HepG2 (cell line): Measurements from ENCODE around the gene FBXO8. TPM values are rescaled to one million over a fixed set of nuclear protein-coding genes. Genes with fewer than 3 reads are reported as not detected.

Experiments used
- ATAC-seq: fragments of 200-7000 bp; cut with Tn5 transposase; 3 replicates; pipeline ENCODE4 v1.9.1; 2020; ENCODE audit warnings: mild to moderate bottlenecking, moderate library complexity
- BruUV-seq: library from RNA; stranded (reverse); fragments of 400-500 nt; replicated peaks from 2 replicates; lab custom pipeline; 2021; lab: Mats Ljungman, UMichigan
- CTCF ChIA-PET: fragments of 300-600 bp; formaldehyde crosslinking; extraction: SDS; loops from one replicate; lab custom pipeline; 2021; ENCODE audit warnings: low total read pairs, inconsistent platforms, low intra/inter-chr PET ratio; lab: Yijun Ruan, JAX
- POLR2A ChIA-PET: fragments of 350-600 bp; sonication (Branson Sonifier 250); formaldehyde crosslinking; loops from one replicate; lab custom pipeline; 2020; ENCODE audit warnings: antibody characterized with exemption, inconsistent platforms; lab: Yijun Ruan, JAX
- DNase-seq: peaks from one replicate; pipeline ENCODE4 v3.0.0-alpha.2; 2015; ENCODE audit warnings: low spot score
- FAIRE-seq: peaks from 3 replicates; lab custom pipeline; 2011; peaks lifted over from hg19 to GRCh38; lab: Jason Lieb, UNC
- H2AFZ ChIP-seq: one replicate; pipeline ENCODE4 v1.6.1; 2011; ENCODE audit warnings: low read length, inconsistent platforms
- H3K27ac ChIP-seq: fragments of 300-600 bp; 3 replicates; pipeline ENCODE4 v1.8.0; 2011; ENCODE audit warnings: mixed run types, mild to moderate bottlenecking, mixed read lengths, low read length, inconsistent platforms; ENCODE audit not compliant: insufficient read depth; ENCODE audit errors: extremely low read length
- H3K27me3 ChIP-seq, 2 experiments: fragments of 200-600 bp in 1 of 2; 2 replicates in 1 of 2; 3 replicates in 1 of 2; pipeline versions ENCODE4 v1.6.0 to v1.8.0; 2011; ENCODE audit warnings: low read length in 2 of 2, mild to moderate bottlenecking in 2 of 2, moderate library complexity in 2 of 2, inconsistent platforms in 1 of 2; ENCODE audit not compliant: insufficient read depth in 2 of 2, control insufficient read depth in 1 of 2
- H3K36me3 ChIP-seq, 2 experiments: fragments of 200-600 bp in 1 of 2; replicated peaks in 1 of 2; 2 replicates in 1 of 2; 3 replicates in 1 of 2; pipeline versions ENCODE4 v1.5.1 to v1.8.0; 2011; ENCODE audit warnings: low read length in 2 of 2, inconsistent platforms in 1 of 2; ENCODE audit not compliant: insufficient read depth in 2 of 2, control insufficient read depth in 1 of 2
- H3K4me1 ChIP-seq: 2 replicates; pipeline ENCODE4 v1.5.1; 2012; ENCODE audit warnings: low read length, inconsistent platforms; ENCODE audit not compliant: insufficient read depth
- H3K4me2 ChIP-seq: 2 replicates; pipeline ENCODE4 v1.6.0; 2011; ENCODE audit warnings: low read depth, low read length, inconsistent platforms
- H3K4me3 ChIP-seq, 3 experiments: fragments of 200-600 bp in 1 of 3; sonication (generic), shearing (Covaris generic) in 1 of 3; replicated peaks in 1 of 3; 2 replicates each; pipeline ENCODE4 v1.5.1; 2011 to 2016; ENCODE audit warnings: low read length in 3 of 3, inconsistent platforms in 2 of 3, low read depth in 2 of 3, mild to moderate bottlenecking in 2 of 3, control low read depth in 1 of 3, mixed read lengths in 1 of 3; ENCODE audit not compliant: insufficient read depth in 1 of 3
- H3K79me2 ChIP-seq: one replicate; pipeline ENCODE4 v1.6.1; 2011; ENCODE audit warnings: low read length, inconsistent platforms; ENCODE audit not compliant: insufficient read depth
- H3K9ac ChIP-seq: 2 replicates; pipeline ENCODE4 v1.6.0; 2011; ENCODE audit warnings: mild to moderate bottlenecking, low read depth, low read length, inconsistent platforms; ENCODE audit not compliant: insufficient read depth
- H3K9me3 ChIP-seq: 2 replicates; pipeline ENCODE4 v1.5.1; 2012; ENCODE audit warnings: mild to moderate bottlenecking, low read length
- H4K20me1 ChIP-seq: 2 replicates; pipeline ENCODE4 v1.6.0; 2011; ENCODE audit warnings: inconsistent platforms, mild to moderate bottlenecking, low read length, moderate library complexity; ENCODE audit not compliant: insufficient read depth
- HHEX ChIP-seq: IDR thresholded peaks from 2 replicates; pipeline ENCODE4 v1.6.1; 2016; ENCODE audit warnings: control low read depth
- HMG20A ChIP-seq: IDR thresholded peaks from 2 replicates; pipeline ENCODE4 v1.6.1; 2016; ENCODE audit warnings: borderline replicate concordance
- KAT7 ChIP-seq: IDR thresholded peaks from 2 replicates; pipeline ENCODE4 v1.6.1; 2018; ENCODE audit warnings: borderline replicate concordance, missing compliant biosample characterization
- NCOR1 ChIP-seq: fragments of 200-600 bp; sonication (generic); IDR thresholded peaks from 2 replicates; pipeline ENCODE4 v1.7.0; 2017; ENCODE audit warnings: antibody characterized with exemption, low read length, borderline replicate concordance
- TSC22D2 ChIP-seq: sonication (generic); formaldehyde crosslinking; IDR thresholded peaks from 2 replicates; pipeline ENCODE4 v1.5.1; 2020; ENCODE audit warnings: missing genetic modification reagents, mild to moderate bottlenecking, borderline replicate concordance
- ZNF160 ChIP-seq: sonication (generic); formaldehyde crosslinking; IDR thresholded peaks from 2 replicates; pipeline ENCODE4 v1.8.0; 2022; ENCODE audit warnings: mild to moderate bottlenecking, inconsistent platforms, missing genetic modification reagents
- ZNF3 ChIP-seq: IDR thresholded peaks from 2 replicates; pipeline ENCODE4 v1.7.0; 2017; ENCODE audit warnings: inconsistent platforms
- ZSCAN22 ChIP-seq: sonication (generic); formaldehyde crosslinking; IDR thresholded peaks from 2 replicates; pipeline ENCODE4 v1.4.0; 2020; ENCODE audit warnings: mild to moderate bottlenecking, missing genetic modification reagents
- WGBS: methylation state at CpG from one replicate; pipeline ENCODE4 v1.1.6; 2017; ENCODE audit warnings: low lambda C conversion rate; 5-methylcytosine and 5-hydroxymethylcytosine counted together
- in situ Hi-C: cut with HindIII; loops from 2 replicates; pipeline ENCODE4 v1.10.0; 2017; ENCODE audit warnings: low pct_unique_long_range_greater_than_20kb; ENCODE audit not compliant: extremely low pct_ligation_motif_present
- intact Hi-C: fragments of 100-400 bp; cut with micrococcal nuclease; formaldehyde crosslinking; loops from one replicate; pipeline ENCODE4 v1.10.0; 2022; ENCODE audit not compliant: unreplicated experiment
- polyA plus RNA-seq, 8 experiments: library from polyadenylated mRNA; depleted of rRNA in 3 of 8; stranded (reverse) in 7 of 8; unstranded in 1 of 8; fragments of >200 nt; fragmentation: Illumina TruSeq in 4 of 8; extraction: Trizol in 4 of 8; gene quantifications; 2 replicates each; pipeline versions ENCODE4 v1.2.1 to v1.2.3, GENCODE V29; 2011 to 2016; ENCODE audit warnings: low read depth in 4 of 8, missing spikeins in 1 of 8, mixed read lengths in 1 of 8; ENCODE audit not compliant: insufficient read depth in 1 of 8
- total RNA-seq, 5 experiments: library from RNA; depleted of rRNA; stranded (reverse); fragments of >200 nt; fragmentation: Illumina TruSeq; extraction: Trizol; gene quantifications; 2 replicates each; pipeline ENCODE4 v1.2.3, GENCODE V29; 2016; ENCODE audit warnings: low read depth in 1 of 5
- TF ChIP-seq, protein P1 (sequence below): sonication (generic); formaldehyde crosslinking; IDR thresholded peaks from 2 replicates; pipeline ENCODE4 v1.5.1; 2020; ENCODE audit warnings: mild to moderate bottlenecking, missing genetic modification reagents, moderate library complexity
- TF ChIP-seq, protein P2 (sequence below): sonication (generic); formaldehyde crosslinking; IDR thresholded peaks from 2 replicates; pipeline ENCODE4 v1.4.0; 2020; ENCODE audit warnings: mild to moderate bottlenecking, missing genetic modification reagents
- TF ChIP-seq, protein P3 (sequence below): sonication (generic); formaldehyde crosslinking; IDR thresholded peaks from 2 replicates; pipeline ENCODE4 v1.5.0; 2020; ENCODE audit warnings: missing genetic modification reagents

The FBXO8 gene
- total and polyA plus RNA-seq, 2 of the 13 experiments (the other 11 are each of a cell fraction or from before 2014, with no cell fraction given): 11.7 to 15.2 TPM

DNA sequence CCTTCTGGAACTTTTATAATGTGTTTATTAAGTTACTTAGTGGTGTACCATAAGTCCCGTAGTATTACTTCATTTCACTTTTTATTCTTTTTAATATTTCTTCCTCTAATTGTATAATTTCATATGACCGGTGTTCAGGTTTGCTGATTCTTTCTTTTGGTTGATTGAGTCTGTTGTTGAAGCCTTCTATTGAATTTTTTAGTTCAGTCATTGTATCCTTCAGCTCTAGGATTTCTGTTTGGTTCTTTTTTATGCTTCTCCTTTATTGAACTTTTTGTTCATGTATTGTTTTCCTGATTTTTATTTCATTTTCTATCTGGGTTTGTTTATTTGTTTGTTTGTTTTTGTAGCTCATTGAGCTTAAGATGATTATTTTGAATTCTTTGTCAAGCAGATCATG, 9.0 kb upstream of the FBXO8 start:
- Histone ChIP-seq H3K79me2 (peaks cover 4% of the 10 kb centered on the region), H3K27ac (no peak overlapping the region), H3K4me3 (no peak overlapping the region), H4K20me1 (no peaks in the 10 kb centered on the region), H3K4me2 (no peak overlapping the region), H3K4me1 (no peaks in the 10 kb centered on the region; the same call in 1 of the 2 replicates), H3K9ac (no peak overlapping the region), H2AFZ (no peak overlapping the region), H3K9me3 (peaks cover 16% of the 10 kb centered on the region), H3K27me3 (no peaks in the 10 kb centered on the region), H3K36me3 (peaks cover 0 to 6% of the 10 kb centered on the region in 2 experiments; a peak in 2 of 5 replicates)
- TF ChIP-seq ZNF160 (CRISPR knock-in tag) (peak; percentile 100), KAT7 (CRISPR knock-in tag) (no peak)
- WGBS: 93% methylated on average over 2 of the region's 2 CpGs
- in situ Hi-C loops (no loop called here), intact Hi-C loops (no loop called here)
- CTCF ChIA-PET: no interaction called here
- DNase-seq (no peak), FAIRE-seq (no peak), ATAC-seq (no peak)
- POLR2A ChIA-PET: no interaction called here
- no TSS peak for BruUV-seq

DNA sequence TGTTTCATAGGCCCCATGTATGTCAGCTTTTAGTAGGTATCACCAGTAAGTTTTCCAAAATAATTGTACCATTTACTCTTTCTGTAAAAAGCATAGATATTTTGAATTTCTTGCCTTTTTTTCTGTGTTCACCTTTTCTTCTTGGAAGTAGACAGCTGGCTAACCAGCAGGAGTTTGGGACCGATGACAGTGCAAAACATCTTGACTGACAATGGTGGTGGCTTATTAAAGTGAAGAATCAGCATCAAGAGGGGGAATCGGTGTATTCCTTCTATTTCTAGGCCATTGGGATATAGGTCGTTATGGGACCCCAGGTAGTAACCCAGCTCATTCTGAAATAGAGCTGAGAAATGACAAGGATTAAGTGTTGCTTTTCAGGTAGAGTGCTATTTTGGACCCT, 3.4 kb upstream of the FBXO8 start:
- no peaks in the 10 kb centered on the region for H3K36me3 ChIP-seq
- peaks cover 24% of the 10 kb centered on the region for H3K4me1 ChIP-seq
- intact Hi-C loops: no loop called here
- no peak for FAIRE-seq
- H3K9me3 ChIP-seq: peaks cover 2% of the 10 kb centered on the region; the same call in 1 of the 2 replicates
- BruUV-seq: no TSS peak
- WGBS: 97% methylated on average over 3 of the region's 3 CpGs
- no peak overlapping the region for H3K27ac ChIP-seq
- H4K20me1 ChIP-seq: no peaks in the 10 kb centered on the region
- H3K79me2 ChIP-seq: peaks cover 37% of the 10 kb centered on the region
- ATAC-seq: no peak
- CTCF ChIA-PET: no interaction called here
- no peak overlapping the region for H2AFZ ChIP-seq
- no peaks in the 10 kb centered on the region; a peak in 1 of 5 replicates for H3K27me3 ChIP-seq
- POLR2A ChIA-PET: no interaction called here
- no peak overlapping the region for H3K4me3 ChIP-seq
- DNase-seq: no peak
- no peak overlapping the region for H3K9ac ChIP-seq
- no peak overlapping the region for H3K4me2 ChIP-seq
- in situ Hi-C loops: no loop called here
- no peak for TF ChIP-seq ZSCAN22
- TF ChIP-seq, protein P1, sequence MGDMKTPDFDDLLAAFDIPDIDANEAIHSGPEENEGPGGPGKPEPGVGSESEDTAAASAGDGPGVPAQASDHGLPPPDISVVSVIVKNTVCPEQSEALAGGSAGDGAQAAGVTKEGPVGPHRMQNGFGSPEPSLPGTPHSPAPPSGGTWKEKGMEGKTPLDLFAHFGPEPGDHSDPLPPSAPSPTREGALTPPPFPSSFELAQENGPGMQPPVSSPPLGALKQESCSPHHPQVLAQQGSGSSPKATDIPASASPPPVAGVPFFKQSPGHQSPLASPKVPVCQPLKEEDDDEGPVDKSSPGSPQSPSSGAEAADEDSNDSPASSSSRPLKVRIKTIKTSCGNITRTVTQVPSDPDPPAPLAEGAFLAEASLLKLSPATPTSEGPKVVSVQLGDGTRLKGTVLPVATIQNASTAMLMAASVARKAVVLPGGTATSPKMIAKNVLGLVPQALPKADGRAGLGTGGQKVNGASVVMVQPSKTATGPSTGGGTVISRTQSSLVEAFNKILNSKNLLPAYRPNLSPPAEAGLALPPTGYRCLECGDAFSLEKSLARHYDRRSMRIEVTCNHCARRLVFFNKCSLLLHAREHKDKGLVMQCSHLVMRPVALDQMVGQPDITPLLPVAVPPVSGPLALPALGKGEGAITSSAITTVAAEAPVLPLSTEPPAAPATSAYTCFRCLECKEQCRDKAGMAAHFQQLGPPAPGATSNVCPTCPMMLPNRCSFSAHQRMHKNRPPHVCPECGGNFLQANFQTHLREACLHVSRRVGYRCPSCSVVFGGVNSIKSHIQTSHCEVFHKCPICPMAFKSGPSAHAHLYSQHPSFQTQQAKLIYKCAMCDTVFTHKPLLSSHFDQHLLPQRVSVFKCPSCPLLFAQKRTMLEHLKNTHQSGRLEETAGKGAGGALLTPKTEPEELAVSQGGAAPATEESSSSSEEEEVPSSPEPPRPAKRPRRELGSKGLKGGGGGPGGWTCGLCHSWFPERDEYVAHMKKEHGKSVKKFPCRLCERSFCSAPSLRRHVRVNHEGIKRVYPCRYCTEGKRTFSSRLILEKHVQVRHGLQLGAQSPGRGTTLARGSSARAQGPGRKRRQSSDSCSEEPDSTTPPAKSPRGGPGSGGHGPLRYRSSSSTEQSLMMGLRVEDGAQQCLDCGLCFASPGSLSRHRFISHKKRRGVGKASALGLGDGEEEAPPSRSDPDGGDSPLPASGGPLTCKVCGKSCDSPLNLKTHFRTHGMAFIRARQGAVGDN (CRISPR knock-in tag): no peak
- TF ChIP-seq ZNF160 (CRISPR knock-in tag): no peak
- no peak for TF ChIP-seq HHEX
- TF ChIP-seq, protein P2, sequence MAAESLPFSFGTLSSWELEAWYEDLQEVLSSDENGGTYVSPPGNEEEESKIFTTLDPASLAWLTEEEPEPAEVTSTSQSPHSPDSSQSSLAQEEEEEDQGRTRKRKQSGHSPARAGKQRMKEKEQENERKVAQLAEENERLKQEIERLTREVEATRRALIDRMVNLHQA (CRISPR knock-in tag): no peak
- no peak for TF ChIP-seq NCOR1
- TF ChIP-seq TSC22D2 (CRISPR knock-in tag): no peak
- no peak for TF ChIP-seq HMG20A
- TF ChIP-seq, protein P3, sequence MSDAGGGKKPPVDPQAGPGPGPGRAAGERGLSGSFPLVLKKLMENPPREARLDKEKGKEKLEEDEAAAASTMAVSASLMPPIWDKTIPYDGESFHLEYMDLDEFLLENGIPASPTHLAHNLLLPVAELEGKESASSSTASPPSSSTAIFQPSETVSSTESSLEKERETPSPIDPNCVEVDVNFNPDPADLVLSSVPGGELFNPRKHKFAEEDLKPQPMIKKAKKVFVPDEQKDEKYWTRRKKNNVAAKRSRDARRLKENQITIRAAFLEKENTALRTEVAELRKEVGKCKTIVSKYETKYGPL (CRISPR knock-in tag): no peak
- TF ChIP-seq ZNF3 (CRISPR knock-in tag): no peak
